ENCODE measurements around the gene RXRG.
"Not testable (repeated sequence)": the region's sequence is repeated elsewhere in the genome, so short reads cannot be mapped to it uniquely, and the experiment has no call there.

Gene RXRG

GRCh38 chr1:165444897-165445370 lies at the start of gene RXRG:
TSS of gene RXRG (minus strand) at chr1:165445126. CDS start at chr1:165444893, 233 bp downstream.
- DNase-seq: peak; percentile 24

GRCh38 chr1:165492845-165493373 lies 48.0 kb upstream of the RXRG start:
- DNase-seq: no peak

- DNase-seq: no peak
These were observed 45.2 kb upstream of the RXRG start for GRCh38 chr1:165490175-165490574.

DNA sequence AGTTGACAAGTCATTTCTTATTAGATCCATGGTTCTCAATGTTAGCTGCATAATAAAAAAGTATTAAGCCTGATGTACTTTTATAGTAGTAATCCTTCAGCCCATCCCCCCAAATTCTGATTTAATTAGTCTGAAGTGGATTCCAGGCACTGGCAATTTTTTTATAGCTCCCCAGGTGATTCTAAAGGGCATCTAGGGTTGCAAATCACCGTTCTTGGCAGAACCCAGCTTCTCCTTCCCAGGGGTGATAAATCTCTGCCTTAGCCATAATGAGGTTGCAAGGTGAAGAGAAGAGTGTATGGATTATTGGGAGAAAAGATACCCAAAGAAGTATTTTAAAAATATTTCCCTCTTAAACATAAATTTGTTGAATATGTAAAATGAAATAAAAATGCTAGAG lies 43.0 kb upstream of the RXRG start:
- peak; percentile 29 for DNase-seq

DNA sequence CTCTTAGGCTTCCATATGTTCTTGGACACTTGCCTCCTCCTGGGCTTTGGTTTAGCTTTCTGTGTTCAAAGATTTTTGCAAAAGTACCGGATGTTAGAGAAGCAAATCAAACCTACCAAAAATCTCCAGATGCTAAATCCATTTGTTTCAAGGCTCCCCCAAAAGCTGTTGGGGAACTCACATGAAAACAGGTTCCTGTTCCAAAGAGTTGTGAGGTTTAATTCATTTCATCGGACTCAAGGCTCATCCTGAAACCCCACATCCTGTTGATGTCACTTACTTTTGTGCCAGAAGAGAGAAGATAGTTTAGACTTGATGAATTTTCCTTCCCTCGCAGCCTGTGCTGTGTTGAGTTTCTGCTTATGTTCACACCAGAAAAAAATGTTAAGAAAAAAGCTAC lies 41.7 kb upstream of the RXRG start:
- no peak for DNase-seq

GRCh38 chr1:165485716-165486115 lies 40.8 kb upstream of the RXRG start:
- DNase-seq: no peak

DNA sequence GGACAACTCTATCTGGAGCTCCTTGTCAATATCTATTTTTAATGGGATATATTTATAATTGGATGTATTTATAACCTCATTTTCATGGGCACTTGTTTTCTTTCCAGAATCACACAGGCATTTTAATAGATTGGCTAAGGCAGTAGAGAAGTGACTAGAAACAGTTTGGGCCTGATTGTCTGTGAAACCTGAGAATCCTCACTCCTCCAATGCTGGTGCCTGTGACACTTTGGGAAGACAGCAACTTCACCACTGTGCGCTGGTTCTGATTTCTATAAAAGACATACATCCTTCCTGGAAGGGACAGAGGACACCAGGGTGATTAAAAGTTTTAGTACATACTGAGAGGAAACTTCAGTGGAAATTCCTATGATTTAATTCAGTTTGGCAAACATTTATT lies 39.6 kb upstream of the RXRG start:
- no peak for DNase-seq

GRCh38 chr1:165483412-165483811 lies 38.5 kb upstream of the RXRG start:
- no peak for DNase-seq

GRCh38 chr1:165481820-165482532 lies 37.0 kb upstream of the RXRG start:
- peak; percentile 11 for DNase-seq

- no peak for DNase-seq
These were observed 31.9 kb upstream of the RXRG start for GRCh38 chr1:165476776-165477175.

DNA sequence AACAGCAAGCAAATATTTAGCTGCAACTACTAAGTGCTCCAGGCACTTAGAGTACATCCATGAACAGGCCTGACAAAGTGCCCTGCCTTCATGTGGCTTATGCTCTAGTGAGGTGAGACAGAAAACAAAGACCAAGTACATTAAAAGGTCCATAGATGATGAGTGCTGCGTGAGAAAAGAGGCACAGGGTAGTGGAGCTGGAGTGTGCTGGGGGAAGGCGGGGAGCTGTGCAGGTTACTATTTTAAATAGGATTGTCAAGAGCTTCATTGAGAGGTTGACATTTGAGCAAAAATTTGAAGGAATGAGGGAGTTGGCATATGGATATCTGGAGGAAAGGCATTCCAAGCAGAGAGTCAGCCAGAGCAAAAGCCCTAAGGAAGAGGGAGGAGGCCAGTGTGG lies 29.3 kb upstream of the RXRG start:
- no peak for DNase-seq

- no peak for DNase-seq
These were observed 28.2 kb upstream of the RXRG start for GRCh38 chr1:165473081-165473480.

- no peak for DNase-seq
These were observed 23.9 kb upstream of the RXRG start for GRCh38 chr1:165468726-165469249.

DNA sequence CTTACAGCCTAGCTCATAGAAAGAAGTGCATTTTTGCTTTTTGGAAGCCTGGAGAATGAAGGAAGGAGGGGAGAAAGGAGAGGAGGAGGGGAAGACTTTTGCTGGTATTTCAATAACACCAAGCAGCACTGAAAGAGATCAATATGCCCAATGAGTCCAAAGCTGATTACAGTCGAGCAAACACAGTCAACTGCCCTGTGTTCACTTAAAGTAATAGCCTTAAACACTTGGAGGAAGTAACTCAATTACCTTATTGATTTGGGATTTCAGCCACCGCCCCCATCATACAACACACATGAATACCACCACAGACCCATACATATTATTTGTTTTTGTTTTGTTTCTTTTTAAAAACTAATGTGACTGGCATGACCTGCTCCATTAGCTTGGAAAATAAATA lies 23.3 kb upstream of the RXRG start:
- no peak for DNase-seq

DNA sequence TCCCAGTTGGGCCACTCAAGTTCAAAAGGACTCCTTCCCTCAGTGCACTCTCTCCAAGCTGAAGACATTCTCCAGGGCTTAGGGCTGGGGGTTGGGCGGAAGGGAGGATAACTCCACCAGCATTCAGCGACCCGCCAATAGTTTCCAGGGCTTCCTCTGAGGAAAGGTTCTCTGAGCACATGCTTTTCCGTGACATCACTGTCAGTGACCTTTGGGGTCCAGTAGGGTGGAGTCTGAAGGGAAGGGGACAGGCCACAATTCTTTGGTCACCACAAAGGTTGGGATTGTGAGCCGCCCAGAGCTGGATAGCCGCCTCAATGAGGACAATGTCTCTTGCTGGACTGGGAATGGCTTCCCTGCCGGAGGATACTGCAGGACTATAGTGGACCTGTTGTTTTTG lies 22.8 kb upstream of the RXRG start:
- DNase-seq: no peak

DNA sequence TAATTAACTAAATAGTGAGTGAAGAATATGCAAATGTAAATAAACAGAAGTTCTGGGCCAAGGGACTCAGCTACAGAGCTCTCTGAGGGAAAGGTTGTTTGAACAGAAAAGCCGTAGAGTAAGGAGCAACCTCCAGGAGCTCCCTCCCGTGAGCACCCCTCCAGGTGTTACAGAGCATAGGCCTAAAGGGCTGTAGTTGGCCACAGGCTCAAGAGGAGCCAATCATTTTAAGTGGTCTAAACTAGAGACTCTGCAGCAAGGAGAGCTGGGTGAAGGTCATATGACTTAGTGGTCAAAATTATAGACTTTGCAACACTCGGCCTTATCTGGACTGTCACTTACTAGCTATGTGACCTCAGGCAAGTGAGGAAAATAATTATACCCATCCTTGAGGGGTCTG lies 19.1 kb upstream of the RXRG start:
- no peak for DNase-seq

GRCh38 chr1:165459683-165460082 lies 14.8 kb upstream of the RXRG start:
- DNase-seq: not testable (repeated sequence)

- no peak for DNase-seq
These were observed 11.9 kb upstream of the RXRG start for GRCh38 chr1:165456861-165457260.

DNA sequence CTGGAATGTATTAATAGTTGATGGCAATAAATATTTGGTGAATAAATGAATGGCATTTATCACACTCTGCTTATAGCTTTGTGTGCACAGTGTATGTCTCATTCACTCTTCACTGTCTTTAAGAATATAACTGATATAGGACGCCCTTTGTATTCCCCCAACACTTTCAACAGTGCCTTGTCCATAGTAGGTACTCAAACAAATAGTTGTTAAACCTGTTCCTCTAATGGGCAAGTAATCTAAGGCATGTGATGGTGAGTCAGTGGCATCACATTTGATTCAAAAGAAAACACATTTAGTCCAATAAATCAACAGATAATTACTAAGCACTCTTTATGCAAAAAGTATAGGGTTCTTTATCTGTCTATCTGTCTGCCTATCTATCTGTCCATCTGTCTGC lies 11.2 kb upstream of the RXRG start:
- no peak for DNase-seq

DNA sequence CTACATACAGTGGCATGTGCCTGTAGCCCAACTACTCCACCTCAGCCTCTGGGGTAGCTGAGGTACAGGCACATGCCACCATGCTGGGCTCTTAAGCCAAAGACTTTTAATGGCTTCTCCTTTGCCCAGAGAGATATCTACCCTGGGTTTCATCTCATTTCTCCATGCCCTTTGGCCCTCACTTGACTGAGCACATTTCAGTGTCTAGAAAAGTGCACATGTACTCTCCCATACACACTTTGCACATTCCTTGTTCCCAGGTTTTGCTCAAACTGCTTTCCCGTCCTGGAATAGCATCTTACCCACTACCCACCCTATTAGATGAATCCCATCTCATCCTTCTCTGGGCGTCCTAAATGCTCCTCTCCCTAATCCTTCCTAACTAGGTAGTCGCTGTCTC lies 10.2 kb upstream of the RXRG start:
- no peak for DNase-seq

DNA sequence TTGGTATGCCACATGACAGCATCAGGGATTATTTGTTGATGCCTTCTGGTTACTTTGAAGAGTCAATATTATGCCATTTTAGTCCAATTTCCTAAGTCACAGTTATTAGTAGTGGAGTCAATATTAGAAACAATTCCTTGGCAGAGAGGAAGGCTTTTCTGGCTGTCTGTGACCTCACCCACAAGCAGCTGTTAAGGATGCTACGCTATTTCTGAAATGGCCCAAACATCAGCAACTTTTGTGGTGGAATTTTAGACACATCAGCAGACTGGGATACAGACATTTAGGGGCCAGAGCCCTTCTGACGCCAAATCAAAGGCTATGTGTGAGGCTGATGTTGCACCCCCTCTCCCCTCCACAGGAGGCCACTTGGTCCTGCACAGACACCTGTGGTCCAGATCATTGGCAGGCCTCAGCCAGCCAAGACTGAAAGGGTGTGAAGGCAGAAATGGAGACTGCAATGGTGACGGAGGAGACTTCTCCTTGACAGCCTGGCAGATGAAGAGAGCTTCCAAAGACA lies 9.2 kb upstream of the RXRG start:
- no peak for DNase-seq

DNA sequence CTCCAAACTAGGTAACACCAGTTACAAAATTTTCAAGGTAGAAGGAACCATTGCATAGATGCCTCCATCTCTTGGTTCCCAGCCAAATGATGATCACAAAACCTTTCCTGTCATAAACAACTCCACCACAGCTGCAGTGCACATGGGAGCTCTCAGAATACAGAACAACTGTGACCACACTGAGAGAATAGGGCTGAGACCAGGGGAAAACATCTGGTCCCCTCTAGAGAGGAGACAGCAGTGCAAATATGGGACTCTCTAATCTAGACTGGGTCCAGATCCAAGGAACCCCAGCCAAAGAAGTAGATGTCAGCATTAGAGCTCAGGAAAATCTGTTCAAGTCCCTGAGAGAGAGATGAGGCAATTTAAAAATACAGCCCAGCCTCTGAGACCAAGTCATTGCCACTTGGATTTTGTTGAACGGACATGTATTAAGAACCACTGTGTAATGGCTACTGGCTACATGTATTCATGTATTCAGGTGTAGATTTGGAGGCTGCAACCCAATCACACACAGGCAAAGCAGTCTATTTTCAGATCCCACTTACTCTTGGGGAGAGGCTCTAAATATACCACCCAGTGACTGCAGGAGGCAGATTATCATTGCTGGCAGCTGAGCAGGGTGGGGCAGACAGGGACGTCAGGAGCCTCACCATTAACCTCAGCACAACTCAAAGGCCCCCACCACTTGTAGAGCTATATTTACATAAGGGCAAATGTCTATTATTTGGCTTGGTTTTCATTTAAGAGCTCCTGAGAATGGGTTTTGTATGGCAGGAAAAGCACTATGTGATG lies 7.6 kb upstream of the RXRG start:
- DNase-seq: no peak

DNA sequence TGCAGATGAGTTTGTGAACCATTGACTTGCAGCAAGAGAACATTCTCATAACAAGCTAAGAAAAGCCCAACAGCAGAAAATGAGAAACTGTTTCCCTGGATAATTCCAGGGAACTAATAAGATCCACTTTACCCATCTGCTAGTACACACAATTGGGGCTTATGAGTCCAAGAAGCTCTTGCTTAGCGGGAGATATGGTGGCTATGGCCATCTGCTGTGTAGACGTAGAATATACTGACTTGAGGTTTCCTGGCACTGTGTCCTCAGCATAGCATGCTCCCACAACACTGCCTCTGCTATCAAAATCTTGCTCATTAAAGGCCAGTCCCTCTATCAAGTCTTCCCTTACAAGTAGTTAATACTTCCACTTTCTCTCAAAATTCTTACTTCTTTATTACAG lies 6.8 kb upstream of the RXRG start:
- DNase-seq: no peak

DNA sequence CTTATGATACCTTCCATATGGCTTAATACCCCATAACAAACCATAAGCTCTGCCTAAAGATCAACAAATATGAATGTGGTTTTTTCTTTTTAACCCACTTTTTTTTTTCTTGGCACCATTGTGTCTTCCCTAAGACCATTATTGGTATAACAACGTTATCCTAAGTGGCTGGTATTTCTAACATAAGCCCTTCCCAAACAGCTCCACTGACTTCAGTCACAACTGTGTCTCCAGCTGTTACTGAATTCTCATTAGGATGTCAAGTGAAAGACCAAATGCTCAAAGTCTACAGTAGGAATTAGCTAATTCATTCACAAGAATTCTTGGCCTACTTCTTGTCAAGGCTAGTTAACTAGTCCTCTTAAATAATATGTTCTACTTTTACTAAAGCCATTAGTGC lies 4.2 kb upstream of the RXRG start:
- DNase-seq: no peak

Data from DMS79 treated with DMSO at 0.1 percent for 48 hours (cell line).